Activated effector memory CD4-positive, alpha-beta T cell treated with Interleukin-2 at 50 U/mL for 16 hours (primary cell): ENCODE measurements around the gene ART4.

ENCODE experiments used
- DNase-seq: peaks from one replicate; pipeline ENCODE4 v3.0.0-alpha.2; 2020

ART4 gene

DNA sequence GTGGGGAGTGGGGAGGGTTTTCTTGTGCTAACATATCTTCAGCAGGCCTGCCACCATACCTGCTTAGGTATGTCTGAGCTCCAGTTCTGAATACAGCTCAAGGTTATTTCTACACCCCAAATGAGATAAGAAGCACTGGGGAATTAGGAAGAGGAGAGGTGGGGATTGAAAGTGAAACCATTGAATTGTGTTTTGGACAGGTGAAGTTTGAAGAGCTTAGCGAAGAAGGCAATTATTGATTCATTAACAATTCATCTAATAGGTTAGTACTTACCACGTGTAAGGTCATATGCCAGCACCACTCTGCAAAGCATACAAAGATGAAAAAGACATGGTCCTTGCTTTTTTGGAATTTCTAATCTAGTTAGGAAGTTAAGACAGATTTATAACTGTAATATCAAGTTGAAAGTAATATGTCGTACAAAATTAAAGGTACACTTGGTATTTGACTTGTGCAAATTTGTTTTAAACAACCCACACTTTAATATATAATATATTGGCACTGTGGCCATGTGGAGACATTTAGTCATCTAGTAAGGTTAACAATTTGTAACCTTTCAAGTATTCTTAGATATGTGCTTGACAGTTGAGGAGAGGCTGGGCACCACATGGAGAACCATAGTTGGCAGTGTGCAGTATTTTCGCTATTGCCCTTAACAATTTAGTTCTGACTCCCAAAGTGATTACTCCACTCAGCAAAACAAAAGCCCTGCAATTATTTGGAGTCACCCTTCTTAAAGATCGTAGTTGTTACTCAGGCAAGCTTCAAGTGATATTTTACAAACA, 33.0 kb downstream of the ART4 start:
- no peak for DNase-seq

DNA sequence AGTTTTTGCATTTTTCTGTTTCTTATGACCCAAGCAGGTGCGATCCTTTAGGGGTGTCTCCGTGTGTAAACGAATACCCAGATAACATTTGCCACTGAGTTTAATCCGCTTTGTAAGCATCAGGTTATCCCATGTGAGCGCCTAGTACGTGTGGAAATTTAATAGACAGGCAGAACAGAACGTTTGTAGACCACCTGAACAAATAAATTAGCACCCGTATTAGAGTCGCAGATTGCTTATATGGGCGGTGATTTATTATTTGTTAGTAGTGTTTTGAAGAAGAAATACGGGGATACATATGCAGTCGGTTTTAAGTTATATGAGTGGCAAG, 39.5 kb downstream of the ART4 start:
- no peak for DNase-seq

DNA sequence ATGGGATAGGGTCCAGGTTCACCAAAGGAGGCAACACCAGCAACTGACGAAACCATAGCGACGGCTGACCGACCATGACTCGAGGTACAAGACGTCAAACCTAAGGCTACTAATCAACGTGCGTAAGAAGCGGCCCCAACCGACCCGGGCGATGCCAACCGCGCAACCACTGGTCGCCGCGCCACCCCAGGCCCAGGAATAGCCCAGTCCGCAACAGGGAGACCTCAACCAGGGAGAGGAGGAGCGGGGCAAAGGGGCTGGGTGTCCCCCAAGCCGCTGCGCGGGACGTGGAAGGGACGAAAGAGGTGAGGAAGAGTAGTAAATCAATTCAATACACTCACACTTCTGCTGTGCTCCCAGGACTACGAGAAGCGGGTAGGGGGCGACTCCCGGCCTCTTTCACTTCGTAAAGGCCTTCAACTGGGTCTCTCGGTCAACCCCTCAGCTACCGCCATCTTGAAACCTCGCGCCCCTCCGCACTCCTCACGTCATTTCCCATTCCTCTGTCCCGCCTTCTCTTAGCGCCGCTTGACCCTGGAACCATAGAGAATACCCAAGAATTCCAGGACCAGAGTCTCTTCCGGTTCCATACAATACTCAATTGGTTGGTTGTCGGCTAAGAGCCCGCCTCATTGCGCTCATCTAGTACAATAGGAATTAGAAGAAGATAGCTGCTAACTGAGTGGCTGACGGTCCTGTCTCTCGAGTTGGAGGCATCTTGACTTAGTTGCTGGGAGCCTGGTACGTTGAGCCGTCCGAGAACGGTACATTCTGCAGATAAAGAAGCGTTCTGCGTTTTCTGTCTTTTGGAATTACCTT, 40.1 kb downstream of the ART4 start, which contains the start of the genes C12orf60 and WBP11:
C12orf60 (plus strand) TSS at position 660 of the 819 bp plus-strand sequence. CDS start 19,266 bp downstream, outside the sequence.
WBP11 (minus strand) TSS at position 468 of the 819 bp plus-strand sequence. CDS start 2,095 bp downstream, outside the sequence.
- DNase-seq: peak; percentile 83

GRCh38 chr12:14802721-14803010, 40.7 kb downstream of the ART4 start:
- no peak for DNase-seq

GRCh38 chr12:14802247-14802646, 41.1 kb downstream of the ART4 start:
- DNase-seq: no peak

- DNase-seq: no peak
Measured at GRCh38 chr12:14795028-14795448, 48.3 kb downstream of the ART4 start.

DNA sequence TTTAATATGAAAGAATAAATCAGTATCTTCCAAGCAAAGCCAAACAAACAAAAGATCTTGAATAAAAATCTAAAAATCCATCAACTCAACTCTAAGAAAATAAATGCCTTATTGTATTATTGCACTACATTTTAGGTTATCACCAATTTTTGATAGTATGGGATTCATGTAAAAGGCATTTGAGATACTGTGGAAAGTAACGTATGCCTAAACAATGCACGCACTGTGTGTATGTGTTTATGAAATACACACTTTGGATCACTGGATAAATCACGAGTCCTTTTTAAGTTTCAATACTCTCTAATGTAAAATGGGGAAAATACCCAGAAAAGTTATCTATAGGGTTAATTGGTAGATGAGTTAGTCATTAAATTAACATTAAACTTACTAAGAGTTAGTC, 57.8 kb downstream of the ART4 start:
- no peak for DNase-seq

- DNase-seq: no peak
Measured at GRCh38 chr12:14784471-14784870, 58.9 kb downstream of the ART4 start.

- no peak for DNase-seq
Measured at GRCh38 chr12:14782756-14783155, 60.6 kb downstream of the ART4 start.

DNA sequence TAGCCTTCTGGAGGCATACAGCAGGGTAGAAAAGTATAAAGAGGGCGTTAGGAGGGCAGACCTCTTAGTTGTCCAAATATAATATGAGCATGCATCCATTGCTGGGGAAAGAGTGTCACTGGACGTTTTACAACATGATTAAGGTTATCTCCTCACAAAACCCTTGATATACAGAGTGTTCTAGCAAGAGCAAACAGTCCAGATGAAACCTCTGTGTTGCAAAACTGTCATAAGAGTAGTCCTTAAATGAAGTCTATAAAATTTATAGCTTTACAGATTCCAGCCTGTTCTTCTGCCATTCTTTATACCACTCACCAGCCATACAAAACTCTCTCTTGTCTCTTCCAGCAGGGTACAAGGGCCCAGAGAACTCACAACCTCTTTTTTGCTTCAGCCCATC, 61.8 kb downstream of the ART4 start:
- DNase-seq: no peak

DNA sequence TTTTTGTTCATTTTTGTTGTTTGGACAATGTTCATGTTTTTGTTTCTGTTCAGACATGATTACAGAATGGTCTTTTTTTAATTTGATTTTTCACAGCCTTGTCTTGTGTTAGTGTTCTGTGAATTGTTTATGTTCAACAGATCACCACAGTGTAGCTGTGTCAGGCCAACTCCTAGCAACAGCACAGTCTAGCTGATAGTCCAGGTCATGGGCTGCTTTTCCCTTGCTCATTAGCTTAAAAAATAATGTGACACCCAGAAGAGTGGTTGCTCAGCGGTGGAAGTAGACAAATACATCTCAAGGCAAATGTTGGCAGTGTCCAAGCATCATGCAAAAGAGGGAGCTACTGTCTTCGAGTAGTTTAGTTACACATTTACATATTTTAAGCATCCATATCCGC, 62.5 kb downstream of the ART4 start:
- no peak for DNase-seq

GRCh38 chr12:14779834-14780233, 63.5 kb downstream of the ART4 start:
- no peak for DNase-seq

DNA sequence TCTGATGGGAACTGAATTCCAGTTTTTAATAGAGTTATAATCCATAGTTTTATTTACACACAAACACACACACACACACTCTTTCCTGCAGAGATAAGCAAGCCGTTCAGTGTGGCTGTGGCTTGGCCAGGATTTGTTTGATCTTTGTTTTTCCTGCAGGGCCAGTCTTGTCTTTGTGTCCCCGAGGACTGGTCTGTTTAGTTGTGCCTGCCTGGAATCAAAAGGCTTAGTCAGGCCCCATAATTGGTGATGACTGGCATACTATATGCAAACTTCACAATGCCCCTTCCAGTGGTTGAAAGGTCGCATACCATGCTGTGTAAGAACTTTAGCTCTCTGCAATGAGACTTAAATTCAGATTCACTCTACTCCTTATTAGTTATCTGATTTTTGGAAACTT, 66.1 kb downstream of the ART4 start:
- no peak for DNase-seq

- no peak for DNase-seq
Measured at GRCh38 chr12:14776236-14776961, 66.9 kb downstream of the ART4 start.

- no peak for DNase-seq
Measured at GRCh38 chr12:14775636-14775980, 67.7 kb downstream of the ART4 start.
